ENCODE data around the gene CNP. TPM values are rescaled to one million over a fixed set of nuclear protein-coding genes. Genes with fewer than 3 reads are reported as not detected.

Gene CNP
- total RNA-seq, 4 donors from 2014 or later = 24.7 to 76.7 (median 43.4) TPM

- H3K36me3 ChIP-seq = no peaks in the 10 kb centered on the region
- TF ChIP-seq POLR2A (IDR thresholded peaks at IDR 0.05) = no peak
- no peak overlapping the region for H3K27ac ChIP-seq
- DNase-seq = no peak
- H3K4me1 ChIP-seq = peaks cover 0 to 4% (median 0%) of the 10 kb centered on the region in 4 donors
- no peaks in the 10 kb centered on the region for H3K9me3 ChIP-seq
- H3K27me3 ChIP-seq = no peaks in the 10 kb centered on the region
- H3K4me3 ChIP-seq = no peak overlapping the region
These were observed 27.4 kb upstream of the CNP start for GRCh38 chr17:41939044-41939692.

GRCh38 chr17:41939693-41940090 is 26.9 kb upstream of the CNP start:
- Histone ChIP-seq H3K27me3 (no peaks in the 10 kb centered on the region), H3K36me3 (no peaks in the 10 kb centered on the region), H3K4me1 (peaks cover 0 to 4% (median 0%) of the 10 kb centered on the region in 4 donors), H3K9me3 (no peaks in the 10 kb centered on the region), H3K4me3 (no peak overlapping the region), H3K27ac (no peak overlapping the region)
- DNase-seq = no peak
- no peak for TF ChIP-seq POLR2A (IDR thresholded peaks at IDR 0.05)
- TF ChIP-seq, protein P1, sequence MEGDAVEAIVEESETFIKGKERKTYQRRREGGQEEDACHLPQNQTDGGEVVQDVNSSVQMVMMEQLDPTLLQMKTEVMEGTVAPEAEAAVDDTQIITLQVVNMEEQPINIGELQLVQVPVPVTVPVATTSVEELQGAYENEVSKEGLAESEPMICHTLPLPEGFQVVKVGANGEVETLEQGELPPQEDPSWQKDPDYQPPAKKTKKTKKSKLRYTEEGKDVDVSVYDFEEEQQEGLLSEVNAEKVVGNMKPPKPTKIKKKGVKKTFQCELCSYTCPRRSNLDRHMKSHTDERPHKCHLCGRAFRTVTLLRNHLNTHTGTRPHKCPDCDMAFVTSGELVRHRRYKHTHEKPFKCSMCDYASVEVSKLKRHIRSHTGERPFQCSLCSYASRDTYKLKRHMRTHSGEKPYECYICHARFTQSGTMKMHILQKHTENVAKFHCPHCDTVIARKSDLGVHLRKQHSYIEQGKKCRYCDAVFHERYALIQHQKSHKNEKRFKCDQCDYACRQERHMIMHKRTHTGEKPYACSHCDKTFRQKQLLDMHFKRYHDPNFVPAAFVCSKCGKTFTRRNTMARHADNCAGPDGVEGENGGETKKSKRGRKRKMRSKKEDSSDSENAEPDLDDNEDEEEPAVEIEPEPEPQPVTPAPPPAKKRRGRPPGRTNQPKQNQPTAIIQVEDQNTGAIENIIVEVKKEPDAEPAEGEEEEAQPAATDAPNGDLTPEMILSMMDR (IDR thresholded peaks at IDR 0.05) = no peak

GRCh38 chr17:41941168-41941567 is 25.4 kb upstream of the CNP start:
- DNase-seq = no peak
- TF ChIP-seq, protein P1 (IDR thresholded peaks at IDR 0.05) = no peak
- no peak for TF ChIP-seq POLR2A (IDR thresholded peaks at IDR 0.05)
- Histone ChIP-seq H3K4me1 (peaks cover 0 to 4% (median 0%) of the 10 kb centered on the region in 4 donors), H3K27ac (no peak overlapping the region), H3K9me3 (no peaks in the 10 kb centered on the region), H3K4me3 (no peak overlapping the region), H3K27me3 (no peaks in the 10 kb centered on the region), H3K36me3 (no peaks in the 10 kb centered on the region)

DNA sequence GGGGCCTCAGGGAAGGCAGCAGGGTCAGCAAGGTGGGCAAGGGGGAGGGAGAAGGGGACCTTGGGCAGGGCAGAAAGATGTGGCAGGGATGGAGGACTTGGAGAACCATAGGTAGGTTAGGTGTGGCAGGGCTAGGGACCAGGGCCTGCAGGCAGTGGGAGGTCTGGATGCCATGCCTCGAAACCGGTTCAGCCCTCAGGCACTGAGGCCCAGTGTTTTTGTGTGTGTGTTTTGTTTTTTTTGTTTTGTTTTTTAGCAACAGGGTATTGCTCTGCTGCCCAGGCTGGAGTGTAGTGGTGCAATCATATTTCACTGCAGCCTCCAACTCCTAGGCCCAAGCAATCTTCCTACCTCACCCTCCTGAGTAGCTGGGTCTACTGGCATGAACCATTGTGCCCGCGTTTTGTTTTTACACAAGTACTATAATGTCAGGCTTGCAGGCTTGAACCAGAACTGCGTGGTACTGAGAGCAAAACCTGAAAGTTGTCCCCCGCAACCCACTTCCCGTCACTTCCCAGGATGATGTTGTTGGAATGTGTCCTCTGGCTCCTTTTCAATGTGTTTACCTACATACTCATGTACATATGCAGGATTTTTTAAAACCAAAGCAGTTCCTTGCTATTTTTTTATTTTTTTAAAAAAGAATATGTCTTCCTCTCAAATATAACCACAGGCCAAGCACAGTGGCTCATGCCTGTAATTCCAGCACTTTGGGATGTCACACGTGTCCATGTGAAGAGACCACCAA is 23.8 kb upstream of the CNP start:
- H3K36me3 ChIP-seq = no peaks in the 10 kb centered on the region
- H3K4me1 ChIP-seq = peaks cover 0 to 4% (median 0%) of the 10 kb centered on the region in 4 donors
- H3K4me3 ChIP-seq = no peak overlapping the region
- DNase-seq = no peak
- H3K27ac ChIP-seq = no peak overlapping the region
- no peaks in the 10 kb centered on the region for H3K9me3 ChIP-seq
- no peaks in the 10 kb centered on the region for H3K27me3 ChIP-seq
- TF ChIP-seq, protein P1 (IDR thresholded peaks at IDR 0.05) = no peak
- TF ChIP-seq POLR2A (IDR thresholded peaks at IDR 0.05) = no peak

DNA sequence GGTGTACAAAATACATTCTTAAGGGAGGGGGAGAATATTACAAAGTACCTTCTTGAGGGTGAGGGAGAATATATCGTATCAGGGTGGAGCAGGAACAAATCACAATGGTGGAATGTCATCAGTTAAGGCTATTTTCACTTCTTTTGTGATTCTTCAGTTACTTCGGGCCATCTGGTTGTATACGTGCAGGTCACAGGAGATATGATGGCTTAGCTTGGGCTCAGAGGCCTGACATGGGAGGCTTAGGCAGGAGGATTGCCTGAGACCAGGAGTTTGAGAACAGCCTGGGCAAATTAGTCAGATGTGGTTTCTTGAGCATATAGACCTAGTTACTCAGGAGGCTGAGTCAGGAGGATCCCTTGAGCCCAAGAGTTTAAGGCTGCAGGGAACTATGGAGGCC is 23.1 kb upstream of the CNP start:
- Histone ChIP-seq H3K9me3 (no peaks in the 10 kb centered on the region), H3K27me3 (no peaks in the 10 kb centered on the region), H3K36me3 (no peaks in the 10 kb centered on the region), H3K27ac (no peak overlapping the region), H3K4me3 (no peak overlapping the region), H3K4me1 (peaks cover 0 to 4% (median 0%) of the 10 kb centered on the region in 4 donors)
- TF ChIP-seq POLR2A (IDR thresholded peaks at IDR 0.05) = no peak
- TF ChIP-seq, protein P1 (IDR thresholded peaks at IDR 0.05) = no peak
- DNase-seq = no peak

DNA sequence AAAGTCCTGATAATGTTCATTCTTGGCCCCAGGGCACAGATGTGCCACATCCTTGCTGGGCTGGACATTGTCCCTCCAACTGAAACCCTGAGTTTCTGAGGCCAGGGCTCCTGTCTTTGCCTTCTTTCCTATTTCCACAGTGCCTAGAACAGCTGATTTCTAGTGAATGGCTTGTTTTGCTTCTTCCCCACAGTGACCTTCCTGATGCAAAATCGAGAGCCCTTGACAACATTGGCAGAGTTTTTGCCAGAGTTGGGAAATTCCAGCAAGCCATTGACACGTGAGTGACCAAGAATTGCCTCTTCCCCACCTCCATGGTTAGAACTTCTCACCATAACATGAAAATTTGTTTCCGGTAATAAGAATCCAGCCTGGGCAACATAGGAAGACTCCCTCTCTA is 21.7 kb upstream of the CNP start:
- no peak for DNase-seq
- Histone ChIP-seq H3K27me3 (no peaks in the 10 kb centered on the region), H3K36me3 (no peaks in the 10 kb centered on the region), H3K4me1 (peaks cover 0 to 4% (median 0%) of the 10 kb centered on the region in 4 donors), H3K9me3 (no peaks in the 10 kb centered on the region), H3K27ac (no peak overlapping the region), H3K4me3 (no peak overlapping the region)
- TF ChIP-seq POLR2A (IDR thresholded peaks at IDR 0.05) = no peak
- TF ChIP-seq, protein P1 (IDR thresholded peaks at IDR 0.05) = no peak

Measured in Peyer's patch (tissue), 4 donors.